Subcutaneous adipose tissue (tissue), 4 donors: ENCODE results near the gene TMPRSS5. TPM values are rescaled to one million over a fixed set of nuclear protein-coding genes. Genes with fewer than 3 reads are reported as not detected.

ENCODE experiments used
- total RNA-seq, 4 donors: library from RNA; depleted of rRNA; stranded (reverse); fragments of >200 nt; gene quantifications; one replicate each; pipeline ENCODE4 v1.1.0, GENCODE V29; 2016
- TF ChIP-seq, protein P1 (sequence below): fragments of 450-650 bp; IDR thresholded peaks from one replicate; pipeline ENCODE4 v1.5.1; 2016; ENCODE audit warnings: low read depth, mild to moderate bottlenecking, control low read depth, antibody characterized with exemption, moderate library complexity

Gene TMPRSS5
- total RNA-seq, 4 donors from 2014 or later: 0.34 to 7.9 (median 1.1) TPM; not detected in 1

DNA sequence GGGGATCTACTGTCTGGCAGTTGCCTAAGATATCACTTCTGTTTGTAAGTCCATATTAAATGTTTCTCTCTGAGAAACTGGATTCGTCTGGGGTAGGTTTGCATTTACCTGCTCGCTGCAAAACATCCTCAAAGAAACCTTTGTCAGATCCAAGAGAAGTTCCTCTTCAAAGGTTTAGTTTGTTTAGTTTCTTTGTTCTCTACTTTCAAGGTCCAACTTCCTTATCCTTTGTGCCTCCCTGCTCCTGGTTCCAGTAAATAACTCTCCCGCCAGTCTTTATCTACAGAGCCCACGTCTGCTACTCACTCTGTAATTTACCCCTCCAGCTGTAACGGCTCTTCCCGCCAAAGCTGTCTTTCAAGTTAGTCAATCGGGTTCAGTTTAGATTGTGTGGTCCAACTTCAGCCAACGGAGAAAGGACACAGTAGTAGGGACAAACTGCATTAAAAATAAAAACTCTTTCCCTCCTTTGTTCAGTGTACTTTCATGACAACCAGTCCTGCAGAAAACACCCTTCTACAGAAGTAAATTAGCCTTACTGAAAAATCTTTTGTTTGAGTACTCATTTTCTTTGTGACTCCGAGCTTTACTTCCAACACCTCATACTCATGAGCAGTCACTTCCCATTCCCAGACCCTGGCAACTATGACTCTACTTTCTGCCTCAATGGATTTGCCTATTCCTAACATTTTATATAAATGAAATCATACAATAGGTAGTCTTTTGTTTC lies 41.0 kb downstream of the TMPRSS5 start:
- TF ChIP-seq, protein P1, sequence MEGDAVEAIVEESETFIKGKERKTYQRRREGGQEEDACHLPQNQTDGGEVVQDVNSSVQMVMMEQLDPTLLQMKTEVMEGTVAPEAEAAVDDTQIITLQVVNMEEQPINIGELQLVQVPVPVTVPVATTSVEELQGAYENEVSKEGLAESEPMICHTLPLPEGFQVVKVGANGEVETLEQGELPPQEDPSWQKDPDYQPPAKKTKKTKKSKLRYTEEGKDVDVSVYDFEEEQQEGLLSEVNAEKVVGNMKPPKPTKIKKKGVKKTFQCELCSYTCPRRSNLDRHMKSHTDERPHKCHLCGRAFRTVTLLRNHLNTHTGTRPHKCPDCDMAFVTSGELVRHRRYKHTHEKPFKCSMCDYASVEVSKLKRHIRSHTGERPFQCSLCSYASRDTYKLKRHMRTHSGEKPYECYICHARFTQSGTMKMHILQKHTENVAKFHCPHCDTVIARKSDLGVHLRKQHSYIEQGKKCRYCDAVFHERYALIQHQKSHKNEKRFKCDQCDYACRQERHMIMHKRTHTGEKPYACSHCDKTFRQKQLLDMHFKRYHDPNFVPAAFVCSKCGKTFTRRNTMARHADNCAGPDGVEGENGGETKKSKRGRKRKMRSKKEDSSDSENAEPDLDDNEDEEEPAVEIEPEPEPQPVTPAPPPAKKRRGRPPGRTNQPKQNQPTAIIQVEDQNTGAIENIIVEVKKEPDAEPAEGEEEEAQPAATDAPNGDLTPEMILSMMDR: no peak

DNA sequence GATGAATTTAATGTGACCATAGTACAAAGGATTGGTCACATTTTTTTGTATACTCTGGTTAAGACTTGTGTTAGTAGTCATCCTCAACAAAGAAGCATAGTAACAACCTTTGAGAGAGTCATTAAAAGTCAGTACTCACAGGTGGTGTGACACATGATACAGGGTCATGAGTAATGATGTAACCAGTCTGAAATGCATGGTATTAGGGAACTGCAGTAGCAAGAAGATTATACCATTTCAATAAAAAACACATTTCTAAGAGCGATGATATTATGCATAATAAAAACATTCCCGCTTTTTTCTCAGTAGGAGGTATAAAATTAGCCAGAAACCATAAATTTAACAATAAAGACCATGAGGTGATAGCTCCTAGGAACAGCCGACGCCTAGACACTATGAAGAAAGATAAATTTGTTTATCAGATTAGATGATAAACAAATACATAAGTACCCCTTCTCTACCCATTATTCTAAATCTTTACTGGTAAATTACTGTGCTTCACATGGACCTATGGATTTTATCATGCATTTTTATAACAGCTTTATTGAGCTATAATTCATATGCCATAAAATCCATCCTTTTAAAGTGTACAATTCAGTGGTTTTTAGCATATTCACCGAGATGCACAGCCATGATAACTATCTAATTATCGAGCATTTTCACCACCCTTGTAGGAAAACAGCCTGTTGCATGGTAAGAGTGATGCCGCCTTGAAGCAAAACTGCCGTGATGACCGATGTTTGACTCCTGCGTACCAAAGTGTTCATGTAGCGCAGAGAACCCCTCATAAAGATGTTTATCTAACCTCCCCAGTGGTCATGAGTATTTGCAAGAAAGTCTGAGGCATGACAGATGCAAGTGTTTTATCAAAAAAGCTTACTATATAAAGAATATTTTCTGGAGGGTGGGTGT lies 41.8 kb downstream of the TMPRSS5 start:
- TF ChIP-seq, protein P1: no peak

DNA sequence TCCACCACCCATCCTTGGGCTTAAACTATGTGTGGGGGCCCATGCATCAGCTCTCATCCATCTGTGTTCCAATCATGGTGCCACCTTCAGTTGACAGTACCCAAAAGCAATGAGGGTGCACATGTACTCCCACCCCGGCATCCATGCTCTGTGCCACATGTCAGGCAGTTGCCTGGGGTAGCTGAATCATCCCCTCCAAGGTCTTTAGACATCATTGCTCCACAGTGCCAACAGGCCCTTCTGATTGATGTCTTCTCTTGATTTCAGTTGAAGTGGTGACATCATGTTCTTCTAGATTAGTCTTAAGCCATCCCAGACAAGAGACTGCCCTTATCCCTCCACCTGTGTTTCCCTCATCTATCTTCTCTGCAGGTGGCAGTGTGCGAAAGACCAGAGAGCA lies 42.5 kb downstream of the TMPRSS5 start:
- TF ChIP-seq, protein P1: no peak

DNA sequence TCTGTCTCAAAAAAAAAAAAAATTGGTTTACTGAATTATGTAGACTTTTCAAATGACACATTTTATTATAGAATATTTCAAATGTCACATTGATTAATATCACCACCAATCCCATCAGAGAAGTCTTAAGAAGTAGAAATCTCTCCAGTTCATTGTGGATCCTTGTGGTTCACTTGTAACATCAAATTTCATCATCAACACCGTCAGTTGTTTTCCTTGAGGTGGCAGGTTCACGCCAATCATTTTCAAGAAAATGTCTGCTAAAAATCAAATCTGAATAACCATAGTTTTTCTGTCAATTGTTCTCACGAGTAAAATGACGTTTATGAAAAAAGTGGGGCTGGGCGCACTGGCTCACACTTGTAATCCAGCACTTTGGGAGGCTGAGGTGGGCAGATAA lies 50.3 kb downstream of the TMPRSS5 start:
- TF ChIP-seq, protein P1: no peak

DNA sequence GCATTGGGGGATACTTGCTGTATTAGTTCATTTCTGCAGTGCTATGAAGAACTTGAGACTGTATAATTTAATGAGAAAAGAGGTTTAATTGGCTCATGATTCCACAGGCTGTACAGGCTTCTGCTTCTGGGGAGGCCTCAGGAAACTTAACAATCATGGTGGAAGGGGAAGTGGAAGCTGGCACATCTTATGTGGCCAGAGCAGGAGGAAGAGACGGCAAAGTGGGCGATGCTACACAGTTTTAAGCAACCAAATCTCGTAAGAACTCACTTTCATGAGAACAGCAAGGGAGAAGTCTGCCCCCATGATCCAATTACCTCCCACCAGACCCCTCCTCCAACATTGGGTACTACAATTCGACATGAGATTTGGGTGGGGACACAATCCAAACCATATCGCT lies 55.1 kb downstream of the TMPRSS5 start:
- TF ChIP-seq, protein P1: no peak

DNA sequence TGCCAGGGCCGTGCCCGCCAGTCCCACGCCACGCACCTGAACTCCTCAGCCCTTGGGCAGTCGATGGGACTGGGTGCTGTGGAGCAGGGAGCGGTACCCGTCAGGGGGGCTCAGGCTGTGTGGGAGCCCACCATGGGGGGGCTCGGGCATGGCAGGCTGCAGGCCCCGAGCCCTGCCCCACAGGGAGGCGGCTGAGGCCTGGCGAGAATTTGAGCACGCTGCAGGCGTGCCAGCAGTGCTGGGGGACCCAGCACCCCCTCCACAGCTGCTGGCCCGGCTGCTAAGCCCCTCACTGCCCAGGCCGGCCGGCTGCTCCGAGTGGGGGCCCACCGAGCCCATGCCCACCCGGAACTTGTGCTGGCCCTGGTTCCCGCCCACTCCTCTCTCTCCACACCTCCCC lies 56.8 kb downstream of the TMPRSS5 start:
- TF ChIP-seq, protein P1: no peak

DNA sequence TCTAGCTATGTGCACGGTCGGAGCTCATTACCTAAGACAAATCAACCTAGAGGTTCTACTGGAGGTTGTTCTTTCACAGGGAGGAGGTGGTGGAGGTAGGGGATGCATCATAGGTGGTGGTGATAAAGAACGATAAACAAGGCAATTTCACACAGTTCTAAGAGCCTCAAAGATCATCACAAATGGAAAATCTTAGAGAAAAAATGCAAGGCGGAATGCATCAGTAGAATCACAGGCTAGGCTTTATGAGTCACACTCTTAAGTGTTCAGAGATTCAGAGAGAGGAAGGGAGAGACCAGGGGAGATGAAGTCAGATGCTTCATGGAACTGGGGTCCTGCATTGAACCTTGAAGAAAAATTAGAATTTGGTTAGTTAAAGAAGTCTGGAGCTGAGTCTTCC lies 58.3 kb downstream of the TMPRSS5 start:
- TF ChIP-seq, protein P1: no peak
